HG02610 (cell line): ENCODE data around the gene APOBEC3B.
A peak's percentile ranks its signal among the peaks of the same experiment; 100 is the strongest.
"Not testable (repeated sequence)": the region's sequence is repeated elsewhere in the genome, so short reads cannot be mapped to it uniquely, and the experiment has no call there.

Experiments
- ATAC-seq: cut with Tn5 transposase; IDR thresholded peaks from one replicate; pipeline ENCODE4 v1.9.1; 2021; ENCODE audit warnings: mild to moderate bottlenecking, moderate library complexity; ENCODE audit not compliant: unreplicated experiment

The APOBEC3B gene

DNA sequence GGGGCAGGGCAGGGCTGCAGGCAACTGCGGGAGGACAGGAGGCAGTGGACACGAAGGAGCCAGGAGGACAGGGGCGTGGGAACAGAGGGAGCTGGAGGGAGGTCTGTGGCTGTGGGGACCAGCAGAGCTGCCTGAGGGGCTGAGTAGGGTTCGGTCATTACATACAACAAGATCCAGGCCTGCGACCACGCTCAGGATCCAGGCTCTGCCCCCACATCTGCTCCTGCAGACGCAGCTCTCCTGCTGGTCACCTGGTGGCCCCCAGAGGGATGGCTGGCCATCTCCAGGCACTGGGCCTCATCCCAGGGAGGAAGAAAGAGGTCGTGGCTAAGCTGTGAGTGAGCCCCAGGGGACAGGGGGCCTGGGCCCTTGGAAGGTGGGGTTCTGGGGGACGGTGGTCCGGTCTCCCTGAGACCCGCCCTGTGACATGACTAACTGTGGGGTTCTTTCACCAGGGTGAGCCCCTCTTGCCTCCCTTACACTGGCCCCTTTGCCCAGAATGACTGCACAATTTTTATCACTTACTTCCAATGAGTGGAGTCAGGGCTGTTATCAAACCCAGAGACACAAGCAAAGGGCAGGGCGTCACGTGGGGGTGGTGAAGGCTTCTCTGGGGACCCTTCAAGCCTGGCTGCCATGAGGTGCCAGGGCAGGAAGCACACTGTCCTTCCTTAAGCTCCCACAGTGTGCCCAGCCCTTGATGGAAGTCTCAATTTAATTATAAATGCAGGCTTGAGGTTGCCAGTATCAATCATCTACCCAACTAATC, 31.4 kb upstream of the APOBEC3B start:
- no peak for ATAC-seq

GRCh38 chr22:38951734-38952133, 30.4 kb upstream of the APOBEC3B start:
- ATAC-seq: no peak

DNA sequence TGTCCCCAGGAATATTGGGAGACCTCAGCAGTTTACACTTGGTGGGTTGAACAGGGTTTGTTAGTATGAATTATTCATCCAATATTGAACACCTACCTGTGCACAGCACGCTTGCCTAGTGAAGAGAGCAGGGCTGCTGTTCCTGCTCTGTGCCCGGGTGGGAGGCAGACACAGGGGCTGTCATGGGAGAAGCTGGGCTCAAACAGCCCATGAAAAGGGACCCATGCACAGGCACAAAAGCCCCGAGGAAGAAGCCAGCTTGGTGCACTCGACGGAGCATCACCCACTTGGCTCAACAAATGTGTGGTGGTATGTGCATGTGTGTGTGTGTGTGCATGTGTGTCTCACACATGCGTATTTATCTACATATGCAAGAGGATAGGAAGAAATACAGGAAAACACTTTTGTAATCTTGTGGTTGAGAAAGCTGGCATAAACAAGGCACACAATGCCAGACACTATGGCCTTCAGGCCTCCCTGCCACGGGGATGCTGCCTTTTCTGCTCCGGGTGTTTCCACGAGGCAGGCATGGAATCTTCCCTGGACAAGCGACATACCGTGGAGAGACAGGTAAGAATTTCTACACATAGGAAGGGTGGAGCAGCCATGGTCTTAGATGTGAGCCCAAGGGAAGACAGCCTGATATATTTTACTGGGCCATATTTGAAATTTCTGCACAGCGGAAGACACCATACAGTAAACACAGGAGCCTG, 29.7 kb upstream of the APOBEC3B start:
- ATAC-seq: no peak

GRCh38 chr22:38953091-38953490, 29.1 kb upstream of the APOBEC3B start:
- no peak for ATAC-seq

DNA sequence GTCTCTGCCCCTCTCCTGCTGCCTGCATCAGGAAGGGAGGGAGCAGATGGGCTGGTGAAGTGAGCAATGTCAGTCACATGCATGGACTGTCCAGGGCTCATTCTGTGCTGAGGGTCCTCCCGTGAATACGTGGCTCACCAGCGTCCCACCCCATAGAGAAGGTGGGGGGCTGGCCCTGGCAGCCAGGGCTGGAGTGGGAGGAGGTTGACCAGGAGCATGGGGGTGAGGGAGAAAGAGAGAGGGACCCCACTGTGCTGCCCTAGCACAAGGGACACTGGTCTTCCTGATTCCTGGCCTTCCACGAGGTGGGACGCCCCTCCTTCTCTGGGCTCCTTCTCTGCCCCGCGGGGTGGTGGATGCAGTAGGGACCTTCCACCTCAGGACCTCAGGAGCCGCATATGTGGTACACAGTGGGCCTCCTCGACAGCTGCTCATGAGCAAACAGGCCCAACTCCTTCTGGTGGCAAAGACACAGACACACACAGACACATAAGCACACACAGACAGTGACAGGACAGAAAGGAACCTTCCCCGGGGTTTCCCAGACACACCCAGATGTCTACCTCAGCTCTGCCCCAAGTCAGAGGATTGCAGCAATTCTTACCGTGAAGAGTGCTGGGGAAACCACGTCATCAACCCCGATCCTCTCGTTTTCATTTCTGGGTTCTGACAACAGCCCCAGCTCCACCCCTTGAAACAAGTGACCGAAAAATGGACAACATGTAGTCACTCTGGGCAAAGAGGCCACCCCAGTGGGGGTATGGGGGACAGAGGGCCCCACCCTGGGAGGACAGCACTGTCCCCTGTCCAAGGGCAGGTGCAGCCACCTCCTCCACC, 28.4 kb upstream of the APOBEC3B start:
- peak; percentile 82 for ATAC-seq

DNA sequence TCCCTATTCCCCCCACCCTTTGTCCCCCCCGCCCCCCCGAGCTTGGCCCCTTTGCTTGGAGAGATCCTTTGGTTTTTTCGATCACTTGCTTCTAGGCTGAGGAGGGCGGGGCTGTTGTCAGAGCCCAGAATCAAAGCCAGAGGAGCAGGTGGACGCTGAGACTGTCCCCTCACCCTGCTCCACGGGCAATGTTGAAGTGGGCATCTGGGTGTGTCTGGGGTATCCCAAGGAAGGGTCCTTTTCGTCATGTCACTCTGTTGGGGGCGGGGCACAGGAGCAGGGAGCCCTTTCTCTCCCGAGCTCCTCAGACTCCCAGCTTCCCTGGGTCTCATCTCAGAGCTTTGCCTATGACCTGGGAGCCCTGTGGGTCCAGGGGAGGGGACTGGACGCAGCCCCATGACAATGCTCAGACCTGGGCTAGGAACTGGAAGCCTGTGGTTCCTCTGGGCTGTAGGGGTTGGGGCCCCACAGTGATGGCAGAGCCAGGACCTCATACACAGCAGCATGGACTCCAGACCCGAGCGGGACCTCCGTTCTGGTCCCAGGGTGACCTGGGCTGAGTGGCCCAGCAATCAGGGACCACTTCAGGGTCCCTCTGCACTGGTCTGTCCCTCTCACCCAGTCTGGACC, 27.6 kb upstream of the APOBEC3B start:
- ATAC-seq: no peak

DNA sequence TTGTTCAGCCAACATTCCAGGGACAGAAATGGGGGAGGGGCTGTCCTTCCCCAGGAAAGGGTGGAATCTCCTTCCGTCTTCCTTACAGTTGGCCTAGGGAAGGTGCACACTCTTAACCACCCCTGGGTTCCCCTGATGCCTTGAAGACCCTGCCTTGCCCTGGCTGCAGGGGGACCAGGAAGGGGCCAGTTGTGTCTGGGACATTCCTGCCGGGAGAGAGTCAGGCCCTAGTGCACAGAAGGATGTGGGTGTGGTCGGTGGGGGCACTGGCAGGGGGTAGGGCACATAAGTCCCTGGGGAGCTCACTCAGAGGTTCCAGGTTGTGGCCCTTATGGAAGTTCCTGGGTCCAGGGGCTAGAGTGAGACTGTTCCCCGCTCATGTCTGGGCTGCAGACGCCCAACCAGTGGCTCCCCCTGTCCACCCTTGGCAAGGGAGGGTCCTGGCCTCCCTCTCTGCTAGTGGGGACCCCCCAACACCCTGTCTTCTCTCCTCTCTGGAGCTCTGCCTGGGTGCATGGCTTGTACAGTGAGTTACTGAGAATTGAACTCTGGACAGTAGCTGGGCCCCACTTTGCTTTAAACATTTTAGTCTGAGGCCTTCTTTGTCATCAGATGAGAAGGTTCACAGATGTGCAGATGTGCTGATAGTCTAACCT, 26.8 kb upstream of the APOBEC3B start:
- no peak for ATAC-seq

- no peak for ATAC-seq
Observed at GRCh38 chr22:38955926-38956325, 26.2 kb upstream of the APOBEC3B start.

DNA sequence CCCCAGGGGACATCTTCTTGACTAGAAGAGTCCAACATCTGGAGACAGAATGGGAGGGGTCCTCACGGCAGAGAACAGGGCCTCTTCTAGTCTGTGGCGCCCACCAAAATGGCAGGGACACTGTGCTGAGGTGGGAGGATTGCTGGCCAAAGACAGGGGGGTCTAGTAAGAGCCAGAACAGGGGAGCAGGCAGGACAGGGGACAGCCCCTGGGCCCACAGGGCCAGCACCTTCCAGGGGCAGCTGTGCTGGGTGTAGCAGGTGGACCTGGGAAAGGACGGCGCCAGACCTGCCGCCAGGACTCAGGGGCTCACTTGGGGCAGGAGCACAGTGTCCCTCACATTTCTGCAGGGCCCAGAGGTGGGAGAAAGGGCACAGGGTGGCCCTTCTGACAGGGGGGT, 25.6 kb upstream of the APOBEC3B start:
- ATAC-seq: no peak

- no peak for ATAC-seq
Observed at GRCh38 chr22:38957046-38957770, 24.9 kb upstream of the APOBEC3B start, which contains the start of gene APOBEC3A. TSS of gene APOBEC3A (plus strand) at chr22:38957609. CDS start at chr22:38957692, 83 bp downstream.

GRCh38 chr22:38957808-38958650, 24.1 kb upstream of the APOBEC3B start:
- no peak for ATAC-seq

GRCh38 chr22:38958651-38958943, 23.6 kb upstream of the APOBEC3B start:
- ATAC-seq: not testable (repeated sequence)

DNA sequence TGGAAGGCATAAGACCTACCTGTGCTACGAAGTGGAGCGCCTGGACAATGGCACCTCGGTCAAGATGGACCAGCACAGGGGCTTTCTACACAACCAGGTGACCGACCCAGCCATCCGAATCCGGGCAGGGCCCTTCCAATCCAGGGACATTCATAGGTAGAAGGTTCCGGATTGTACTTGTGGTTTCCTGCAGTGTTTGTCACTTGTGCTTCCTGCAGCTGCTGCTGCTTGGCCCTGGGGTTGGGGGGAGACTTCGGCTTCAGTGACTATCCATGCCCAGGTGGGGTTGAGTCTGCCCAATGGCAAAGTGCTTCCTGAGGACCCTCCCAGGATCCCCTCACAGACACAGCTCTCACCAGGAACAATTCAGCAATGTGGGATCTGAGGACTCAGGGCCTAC, 22.6 kb upstream of the APOBEC3B start:
- no peak for ATAC-seq

DNA sequence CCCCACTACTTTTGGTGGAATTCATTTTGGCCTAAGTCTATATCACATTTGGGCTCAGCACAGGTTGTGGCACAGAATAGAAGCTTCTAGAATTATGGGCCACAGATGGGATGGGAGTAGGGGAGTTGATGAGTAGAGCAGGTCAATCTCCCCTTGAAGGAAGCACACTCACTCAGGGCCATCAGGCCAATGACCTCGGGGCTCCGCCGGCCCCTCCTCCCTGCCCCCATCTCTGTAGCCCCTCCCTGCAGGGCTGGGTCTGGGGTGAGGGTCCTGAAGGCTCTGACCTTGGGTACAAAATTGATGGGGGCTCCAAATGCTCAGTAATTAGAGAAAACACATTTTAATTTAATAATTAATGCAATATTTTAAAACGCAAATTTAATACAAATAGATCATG, 21.5 kb upstream of the APOBEC3B start:
- not testable (repeated sequence) for ATAC-seq

GRCh38 chr22:38963291-38963738, 18.8 kb upstream of the APOBEC3B start:
- not testable (repeated sequence) for ATAC-seq

- ATAC-seq: no peak
Observed at GRCh38 chr22:38963872-38964271, 18.3 kb upstream of the APOBEC3B start.

DNA sequence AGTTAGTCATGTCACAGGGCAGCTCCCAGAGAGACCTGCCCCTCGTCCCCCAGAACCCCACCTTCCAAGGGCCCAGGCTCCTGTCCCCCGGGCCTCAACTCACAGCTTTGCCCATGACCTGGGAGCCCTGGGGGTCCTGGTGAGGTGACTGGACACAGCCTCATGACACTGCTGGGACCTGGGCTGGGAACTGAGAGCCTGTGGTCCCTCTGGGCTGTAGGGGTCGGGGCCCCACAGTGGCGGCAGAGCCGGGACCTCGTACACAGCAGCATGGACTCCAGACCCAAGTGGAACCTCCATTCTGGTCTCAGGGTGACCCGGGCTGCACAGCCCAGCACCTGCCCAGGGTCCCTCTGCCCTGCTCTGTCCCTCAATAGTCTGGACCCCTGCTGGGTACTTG, 17.8 kb upstream of the APOBEC3B start:
- no peak for ATAC-seq

- no peak for ATAC-seq
Observed at GRCh38 chr22:38964989-38965388, 17.2 kb upstream of the APOBEC3B start.
